Measurements from ENCODE around the gene EIF2D. TPM values are rescaled to one million over a fixed set of nuclear protein-coding genes. Genes with fewer than 3 reads are reported as not detected.
"Not testable (repeated sequence)": the region's sequence is repeated elsewhere in the genome, so short reads cannot be mapped to it uniquely, and the experiment has no call there.

EIF2D gene, protein sequence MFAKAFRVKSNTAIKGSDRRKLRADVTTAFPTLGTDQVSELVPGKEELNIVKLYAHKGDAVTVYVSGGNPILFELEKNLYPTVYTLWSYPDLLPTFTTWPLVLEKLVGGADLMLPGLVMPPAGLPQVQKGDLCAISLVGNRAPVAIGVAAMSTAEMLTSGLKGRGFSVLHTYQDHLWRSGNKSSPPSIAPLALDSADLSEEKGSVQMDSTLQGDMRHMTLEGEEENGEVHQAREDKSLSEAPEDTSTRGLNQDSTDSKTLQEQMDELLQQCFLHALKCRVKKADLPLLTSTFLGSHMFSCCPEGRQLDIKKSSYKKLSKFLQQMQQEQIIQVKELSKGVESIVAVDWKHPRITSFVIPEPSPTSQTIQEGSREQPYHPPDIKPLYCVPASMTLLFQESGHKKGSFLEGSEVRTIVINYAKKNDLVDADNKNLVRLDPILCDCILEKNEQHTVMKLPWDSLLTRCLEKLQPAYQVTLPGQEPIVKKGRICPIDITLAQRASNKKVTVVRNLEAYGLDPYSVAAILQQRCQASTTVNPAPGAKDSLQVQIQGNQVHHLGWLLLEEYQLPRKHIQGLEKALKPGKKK
- 39.8 and 44.9 TPM in 2 replicates for total RNA-seq

DNA sequence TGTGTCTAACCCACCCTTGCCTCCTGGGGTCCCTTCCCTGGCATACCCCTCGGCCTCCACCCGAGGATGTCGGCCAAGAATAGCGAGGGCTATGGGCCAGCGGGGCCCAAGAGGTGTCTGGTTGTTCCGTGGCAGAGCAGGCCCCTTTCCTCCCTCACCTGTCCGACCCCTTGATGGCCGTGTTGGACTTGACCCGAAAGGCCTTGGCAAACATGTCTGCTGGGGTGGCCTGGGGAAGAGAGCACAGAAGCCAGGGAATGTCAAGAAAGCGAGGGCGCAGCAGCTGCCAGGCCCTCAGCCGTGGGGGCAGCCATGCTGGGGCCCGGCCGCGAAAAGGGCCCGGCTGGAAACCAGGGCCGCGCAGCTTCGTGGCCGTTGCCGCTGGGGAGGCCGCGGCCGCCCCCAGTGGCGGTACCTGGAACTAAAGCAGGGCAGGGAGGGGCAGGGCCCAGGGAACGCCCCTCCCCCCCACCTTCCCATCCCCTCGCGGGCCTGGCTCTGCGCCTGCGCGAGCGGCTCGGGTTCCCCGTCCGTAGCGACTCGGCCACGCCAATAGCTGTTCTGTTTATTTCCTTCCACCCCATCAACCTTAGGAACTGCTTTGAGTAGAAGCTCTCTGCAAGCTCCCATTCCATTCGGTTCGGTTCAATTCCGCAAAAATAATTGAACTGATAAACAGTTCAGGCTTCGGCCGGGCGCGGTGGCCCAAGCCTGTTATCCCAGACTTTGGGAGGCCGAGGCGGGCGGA lies at the start of gene EIF2D:
Gene EIF2D, minus strand, starts transcription at position 337 of the 748 bp plus-strand sequence. Its CDS starts 123 bp downstream, at position 214.
- DNase-seq (ENCODE audit: extremely low read depth, low read depth, low spot score) = no peak

DNA sequence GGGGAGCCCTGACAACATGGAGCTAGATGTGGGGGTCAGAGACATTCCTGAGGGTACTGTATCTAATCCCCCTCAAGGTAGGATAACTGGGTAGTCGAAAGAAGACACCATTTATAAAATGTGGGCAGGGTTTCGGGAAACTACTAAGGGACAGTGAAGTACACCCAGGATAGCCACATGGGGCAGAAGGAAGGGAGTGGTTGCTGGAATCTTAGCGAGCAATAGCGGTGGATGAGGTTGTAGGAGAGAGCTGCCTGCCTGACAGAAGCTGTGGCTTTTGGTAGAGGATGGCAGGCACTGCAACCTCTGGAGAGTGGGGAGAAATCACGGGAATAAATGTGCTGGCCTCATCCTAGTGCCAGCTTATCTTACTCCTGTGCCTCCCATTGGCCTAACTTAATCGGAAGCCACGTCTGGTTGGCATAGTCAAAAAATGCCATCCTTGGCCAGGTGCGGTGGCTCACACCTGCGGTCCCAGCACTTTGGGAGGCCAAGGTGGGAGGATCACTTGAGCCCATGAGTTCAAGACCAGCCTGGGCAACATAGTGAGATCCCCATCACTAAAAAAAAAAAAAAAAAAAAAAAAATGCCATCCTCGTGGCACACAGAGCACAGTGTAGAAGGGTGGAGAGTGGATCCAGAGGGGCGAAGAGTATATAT lies 49.0 kb upstream of the EIF2D start:
- no peak for DNase-seq (ENCODE audit: extremely low read depth, low read depth, low spot score)

DNA sequence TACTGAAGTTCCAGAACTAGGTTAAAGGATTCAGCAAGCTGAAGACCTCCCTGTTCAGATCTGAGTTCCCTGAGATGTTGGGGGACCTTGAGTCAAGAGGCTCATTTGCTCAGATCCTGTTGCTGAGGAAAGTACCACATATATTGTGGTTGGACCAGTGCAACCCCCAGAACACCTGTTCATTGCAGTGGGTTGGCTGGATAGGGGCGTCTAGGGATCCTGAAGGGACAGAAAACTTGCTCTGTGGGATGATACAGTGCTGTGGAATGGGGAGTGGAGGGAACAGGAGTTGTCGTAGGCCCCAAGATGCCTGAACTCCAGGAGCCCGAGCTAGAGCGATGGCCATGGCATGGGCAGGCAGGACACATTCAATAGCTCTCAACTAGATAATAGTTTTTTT lies 47.9 kb upstream of the EIF2D start:
- DNase-seq (ENCODE audit: extremely low read depth, low read depth, low spot score) = no peak

DNA sequence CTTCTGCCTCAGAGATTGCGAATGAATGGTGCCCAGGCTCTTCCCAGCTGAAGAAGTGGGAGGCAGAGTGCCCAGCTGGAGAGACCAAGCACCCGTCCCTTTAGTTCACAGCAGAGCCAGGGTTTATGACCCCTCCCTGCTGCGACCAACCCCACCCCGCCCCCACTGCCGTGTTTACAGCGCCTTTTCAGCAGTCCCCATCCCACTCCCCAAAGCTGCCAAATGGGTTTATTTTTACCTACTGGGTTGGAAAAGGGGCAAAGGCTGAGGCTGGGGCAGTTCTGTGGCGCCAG lies 46.7 kb upstream of the EIF2D start:
- DNase-seq (ENCODE audit: extremely low read depth, low read depth, low spot score) = no peak

DNA sequence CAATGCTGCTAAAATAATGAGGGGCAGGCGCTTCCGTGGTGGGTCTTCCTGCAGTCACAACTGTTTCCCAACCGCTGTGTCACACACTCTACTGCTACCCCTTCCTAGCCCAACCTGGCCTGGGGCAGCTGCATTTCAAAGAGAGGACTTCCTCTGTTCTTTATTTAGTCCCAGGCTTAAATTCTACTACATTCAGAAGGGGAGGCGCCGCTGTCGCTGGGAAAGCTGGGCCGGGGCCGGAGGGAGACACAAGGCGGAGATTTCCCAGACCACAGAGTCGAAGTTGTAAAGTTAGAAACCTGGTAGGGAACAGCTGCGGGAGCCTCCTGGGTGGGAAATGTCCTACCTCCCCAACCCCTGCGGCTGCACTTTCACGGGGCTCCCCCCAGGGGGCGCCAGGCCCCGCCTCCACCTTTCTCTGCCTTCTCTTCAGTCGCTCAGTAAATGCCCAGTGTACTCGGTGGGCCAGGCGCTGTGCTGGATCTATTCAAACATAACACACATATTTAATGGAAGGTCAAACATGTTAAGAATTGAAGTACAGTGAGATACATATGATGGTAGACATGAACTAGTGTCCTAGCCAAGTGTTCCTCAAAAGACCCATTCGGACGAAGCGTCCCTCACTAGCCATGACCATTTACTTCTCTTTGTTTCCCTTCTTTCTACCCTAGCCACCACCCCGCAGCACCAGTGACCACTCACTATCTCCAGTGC lies 46.2 kb upstream of the EIF2D start:
- DNase-seq (ENCODE audit: extremely low read depth, low read depth, low spot score) = no peak

DNA sequence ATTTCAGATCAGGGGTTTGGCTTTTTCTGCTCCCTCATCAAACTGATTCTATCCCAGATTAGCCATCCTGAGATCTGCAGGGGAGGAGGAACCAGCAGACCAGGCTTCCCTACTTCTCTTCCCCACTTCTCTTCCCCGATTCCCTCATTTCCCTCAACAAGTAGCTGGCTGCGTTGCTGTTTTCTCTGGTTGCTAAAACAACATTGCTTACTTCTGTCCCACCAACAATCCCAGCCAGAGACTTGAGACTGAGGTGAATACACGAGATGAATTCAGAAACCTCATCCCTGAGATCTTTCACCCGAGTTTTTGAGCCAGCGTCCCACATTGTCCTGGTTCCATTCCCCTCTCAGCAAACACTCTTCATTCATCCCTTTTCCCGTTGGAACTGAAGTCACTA lies 45.5 kb upstream of the EIF2D start:
- DNase-seq (ENCODE audit: extremely low read depth, low read depth, low spot score) = no peak

DNA sequence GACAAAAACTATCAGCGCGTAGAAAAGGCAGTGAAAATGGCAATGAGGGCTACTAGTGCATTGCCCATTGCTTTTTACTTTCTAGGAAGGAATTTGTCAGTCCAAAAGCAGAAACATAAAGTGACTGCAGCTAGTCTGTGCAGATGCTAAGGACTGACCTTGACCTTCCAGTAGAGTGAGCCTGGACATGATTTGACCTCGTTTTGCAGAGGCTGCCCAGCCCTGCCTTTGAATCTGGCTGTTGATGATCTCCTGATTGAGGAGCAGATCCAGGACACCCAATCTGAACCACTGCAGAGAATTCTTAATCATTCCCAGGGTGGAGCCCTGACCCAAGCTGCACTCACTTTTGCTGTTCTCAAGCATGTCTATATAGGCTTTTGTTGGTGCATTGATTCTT lies 44.7 kb upstream of the EIF2D start:
- DNase-seq (ENCODE audit: extremely low read depth, low read depth, low spot score) = no peak

DNA sequence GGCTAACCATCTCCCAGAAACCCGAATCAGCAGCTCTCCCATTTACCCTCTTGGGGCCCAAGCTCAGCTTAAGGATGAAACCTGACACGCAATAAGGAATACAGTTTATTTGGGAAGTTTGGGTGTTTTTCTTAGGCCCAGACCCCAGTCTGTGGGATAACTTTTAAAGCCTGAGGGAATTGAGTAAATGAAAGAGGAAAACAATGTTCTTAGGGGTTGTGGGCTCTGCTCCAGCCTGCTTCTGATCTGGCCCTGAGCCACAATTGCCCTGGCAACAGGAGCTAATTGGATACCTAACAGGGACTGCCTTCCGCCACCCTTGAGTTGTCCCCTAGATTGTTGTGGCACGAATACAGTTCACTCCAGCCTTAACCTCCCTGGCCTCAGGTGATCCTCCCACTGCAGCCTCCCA lies 43.2 kb upstream of the EIF2D start:
- no peak for DNase-seq (ENCODE audit: extremely low read depth, low read depth, low spot score)

DNA sequence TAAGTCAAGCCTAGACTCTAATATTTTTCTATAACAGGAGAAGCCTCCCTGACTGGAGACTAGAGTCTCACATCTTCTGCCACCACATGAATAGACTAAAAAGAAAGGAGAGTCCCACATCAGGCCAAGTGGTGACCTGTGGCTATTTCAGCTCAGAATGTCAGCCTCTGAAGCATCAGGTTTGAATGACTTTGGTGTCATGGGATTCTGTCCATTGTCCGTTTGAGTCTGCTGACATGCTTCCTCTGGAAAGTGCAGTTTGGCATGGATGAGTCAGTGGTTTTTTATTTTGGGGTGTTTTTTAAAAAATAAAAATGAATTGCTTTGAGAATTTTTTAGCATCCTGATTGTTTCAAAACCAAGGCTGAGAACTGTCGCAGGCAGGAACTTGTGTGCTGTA lies 42.6 kb upstream of the EIF2D start:
- no peak for DNase-seq (ENCODE audit: extremely low read depth, low read depth, low spot score)

DNA sequence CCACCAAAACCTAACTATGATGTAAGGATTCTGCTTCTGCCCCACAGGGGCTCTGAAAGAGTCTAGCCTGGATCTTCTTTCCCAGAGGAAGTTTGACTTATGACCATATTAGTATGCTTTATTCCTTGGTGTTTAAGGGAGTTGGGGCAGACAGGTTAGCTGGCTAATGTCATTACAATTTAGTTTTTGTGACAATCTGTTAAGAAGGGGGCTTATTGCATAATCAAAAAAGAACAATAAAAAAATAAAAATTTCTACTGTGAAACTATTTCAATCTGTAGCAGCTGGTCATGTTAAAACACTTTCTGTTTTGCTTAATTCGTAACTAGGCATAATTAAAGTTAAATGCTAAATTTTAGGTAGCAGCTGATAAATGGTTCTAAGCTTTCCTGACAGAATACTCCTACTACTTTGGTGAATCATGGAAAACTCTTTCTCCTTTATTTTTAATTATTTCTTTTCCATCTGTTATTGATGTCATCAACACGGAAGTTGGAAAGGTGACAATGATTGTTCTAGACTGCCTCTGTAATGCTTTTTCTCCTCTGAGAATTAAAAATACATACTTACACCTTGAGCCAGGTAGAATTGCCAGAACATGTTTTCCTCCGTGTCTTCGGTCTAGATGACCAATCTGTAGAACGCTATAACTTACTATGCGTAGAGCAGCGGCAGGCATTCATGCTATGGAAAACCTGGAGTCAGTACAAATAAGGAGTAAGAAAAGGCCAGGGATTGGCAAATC lies 41.6 kb upstream of the EIF2D start:
- no peak for DNase-seq (ENCODE audit: extremely low read depth, low read depth, low spot score)

DNA sequence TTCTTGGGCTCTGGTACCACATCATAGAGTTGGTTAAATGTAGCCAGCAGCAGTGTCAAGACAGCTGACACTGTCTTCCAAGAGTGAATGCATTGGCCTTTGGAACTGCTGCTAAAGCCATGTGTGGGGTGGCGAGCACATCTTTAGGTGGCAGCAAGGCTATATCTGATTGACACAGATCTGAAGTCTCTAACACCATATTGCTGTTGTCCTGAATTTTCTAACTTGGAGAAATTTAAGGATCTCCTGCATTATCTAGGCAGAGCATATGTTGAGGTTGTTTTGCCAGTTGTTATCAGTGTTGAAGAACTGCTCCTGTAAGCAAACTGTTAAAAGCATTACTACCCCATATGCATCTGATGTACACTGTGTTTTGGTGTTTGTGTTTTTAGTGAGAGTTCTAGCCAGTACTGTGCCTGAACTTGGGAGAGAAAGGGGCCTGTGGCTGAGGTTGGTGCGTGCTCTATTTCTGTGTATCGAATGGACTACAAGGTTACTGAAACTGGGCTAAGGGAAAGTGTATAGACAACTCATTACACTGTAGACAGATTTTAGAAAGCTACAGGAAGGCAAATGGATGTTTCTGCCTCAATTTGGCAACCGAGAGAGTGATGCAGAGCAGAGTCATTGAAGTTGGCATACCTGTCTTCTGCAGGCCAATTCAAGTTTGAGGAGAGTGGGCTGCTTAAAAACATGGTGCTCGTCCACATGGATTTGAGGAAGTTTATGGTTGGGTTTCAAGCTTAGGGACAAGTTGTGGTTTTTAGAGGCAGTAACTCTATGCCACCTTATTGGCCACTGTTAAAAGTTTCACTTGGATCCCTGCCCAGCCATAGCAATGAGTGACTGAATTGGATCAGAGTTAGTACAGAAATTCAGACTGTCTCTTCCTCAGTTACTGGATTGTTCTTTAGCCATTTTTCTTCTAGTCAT lies 40.0 kb upstream of the EIF2D start:
- DNase-seq (ENCODE audit: extremely low read depth, low read depth, low spot score) = no peak

DNA sequence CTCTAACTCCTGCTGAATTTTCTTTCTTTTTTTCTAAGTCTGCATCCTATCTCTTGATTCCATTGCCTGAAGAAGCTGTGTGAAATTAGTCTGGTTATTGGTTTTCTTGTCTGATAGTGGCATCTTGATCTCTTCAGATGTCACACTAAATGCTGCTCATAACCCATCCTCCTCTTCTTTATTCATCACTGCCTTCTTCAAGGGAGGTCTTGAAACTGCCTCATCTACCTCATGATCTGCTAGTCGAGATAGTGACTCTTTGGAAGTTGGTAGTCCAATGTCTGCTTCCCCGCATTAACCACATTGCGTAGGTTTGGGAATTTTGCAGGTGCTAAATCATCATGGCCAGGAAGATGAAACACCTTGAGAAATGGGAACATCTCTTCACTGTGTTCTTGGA lies 38.7 kb upstream of the EIF2D start:
- no peak for DNase-seq (ENCODE audit: extremely low read depth, low read depth, low spot score)

DNA sequence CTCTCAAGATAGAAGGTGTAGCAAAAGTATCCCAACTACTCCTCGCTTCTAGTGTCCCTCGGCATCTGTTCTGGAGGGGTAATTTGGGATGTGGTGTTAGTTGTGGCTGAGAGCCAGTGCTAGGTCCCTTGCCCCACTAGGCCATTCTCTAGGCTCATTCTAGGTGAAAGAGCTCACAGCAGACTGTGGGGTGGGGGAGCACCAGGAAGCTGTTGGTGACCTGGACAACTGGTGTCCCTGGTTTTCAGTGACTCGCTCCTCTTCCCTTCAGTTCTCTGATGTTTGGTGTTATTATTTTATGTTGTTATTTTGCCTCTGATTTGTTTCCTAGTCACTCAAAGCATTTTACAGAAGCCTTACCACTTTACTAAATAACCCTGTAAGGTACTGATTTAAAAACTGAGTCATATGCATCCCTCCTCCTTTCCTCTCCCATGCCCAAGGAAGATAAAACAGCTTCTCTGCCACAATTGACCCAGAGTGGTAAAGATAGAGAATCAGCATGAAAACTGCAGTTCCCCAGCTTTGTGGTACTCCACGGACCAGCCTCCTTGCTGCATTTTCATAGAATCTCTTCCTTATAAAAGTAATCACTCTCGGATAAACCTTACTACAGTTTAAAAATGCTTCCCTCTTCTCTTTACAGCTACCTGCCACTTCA lies 37.1 kb upstream of the EIF2D start:
- no peak for DNase-seq (ENCODE audit: extremely low read depth, low read depth, low spot score)

DNA sequence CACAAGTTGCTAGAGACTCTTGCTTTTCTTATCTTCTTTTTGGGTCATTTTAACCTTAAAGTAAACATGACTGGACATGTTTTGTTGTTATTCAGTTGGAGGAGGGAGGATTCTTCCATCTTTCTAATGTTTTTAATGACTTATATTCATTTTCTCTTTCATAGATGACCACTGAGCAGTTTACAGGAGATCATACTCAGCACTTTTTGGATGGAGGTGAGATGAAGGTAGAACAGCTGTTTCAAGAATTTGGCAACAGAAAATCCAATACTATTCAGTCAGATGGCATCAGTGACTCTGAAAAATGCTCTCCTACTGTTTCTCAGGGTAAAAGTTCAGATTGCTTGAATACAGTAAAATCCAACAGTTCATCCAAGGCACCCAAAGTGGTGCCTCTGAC lies 35.0 kb upstream of the EIF2D start:
- no peak for DNase-seq (ENCODE audit: extremely low read depth, low read depth, low spot score)

DNA sequence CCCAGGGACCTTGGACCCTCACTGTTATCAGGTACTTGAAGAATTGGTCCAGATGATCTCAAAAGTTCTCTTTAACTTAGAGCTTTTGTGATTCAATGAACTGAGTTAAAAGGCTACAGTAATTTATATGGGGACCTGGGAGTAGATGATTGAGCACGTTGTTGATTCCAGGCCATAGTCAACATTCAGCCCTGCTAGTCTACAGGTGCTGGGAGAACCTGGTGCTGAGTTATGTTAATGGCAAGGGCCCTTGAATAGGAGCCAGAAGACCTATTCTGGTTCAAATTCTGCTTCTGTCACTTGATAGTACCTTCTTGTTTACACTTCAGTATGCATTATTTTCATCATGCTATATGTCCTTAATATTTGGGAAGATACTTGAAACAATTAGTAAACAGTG lies 34.2 kb upstream of the EIF2D start:
- DNase-seq (ENCODE audit: extremely low read depth, low read depth, low spot score) = no peak

DNA sequence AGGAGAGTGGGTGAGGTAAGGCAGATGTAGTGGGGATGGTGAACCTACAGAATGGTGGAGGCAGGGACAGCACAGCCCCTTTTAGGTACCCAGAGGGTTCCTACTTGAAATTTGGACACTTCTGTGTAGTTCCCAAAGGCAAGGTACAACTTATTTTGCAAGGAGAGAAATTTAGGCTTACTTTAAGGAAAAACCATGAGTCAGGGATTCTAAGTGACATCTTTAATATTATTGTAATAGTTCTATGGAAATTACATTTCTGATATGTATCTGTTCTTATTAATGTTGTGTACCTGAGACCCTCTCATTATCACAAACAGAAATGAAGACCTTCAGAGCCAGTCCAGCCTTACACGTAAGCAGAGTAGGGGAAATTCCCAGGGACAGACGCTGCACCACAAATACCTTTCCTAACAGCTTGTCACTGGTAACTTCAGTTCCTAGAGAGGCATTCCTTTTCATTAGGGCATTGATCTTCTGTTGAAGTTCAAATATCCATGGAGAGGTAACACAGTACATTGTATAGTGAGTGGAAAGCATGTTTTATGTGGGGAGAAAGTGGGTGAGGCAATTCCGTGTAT lies 30.9 kb upstream of the EIF2D start:
- DNase-seq (ENCODE audit: extremely low read depth, low read depth, low spot score) = no peak

DNA sequence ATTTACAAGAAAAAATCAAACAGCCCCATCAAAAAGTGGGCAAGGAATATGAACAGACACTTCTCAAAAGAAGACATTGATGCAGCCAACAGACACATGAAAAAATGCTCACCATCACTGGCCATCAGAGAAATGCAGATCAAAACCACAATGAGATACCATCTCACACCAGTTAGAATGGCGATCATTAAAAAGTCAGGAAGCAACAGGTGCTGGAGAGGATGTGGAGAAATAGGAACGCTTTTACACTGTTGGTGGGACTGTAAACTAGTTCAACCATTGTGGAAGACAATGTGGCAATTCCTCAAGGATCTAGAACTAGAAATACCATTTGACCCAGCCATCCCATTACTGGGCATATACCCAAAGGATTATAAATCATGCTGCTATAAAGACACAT lies 29.8 kb upstream of the EIF2D start:
- not testable (repeated sequence) for DNase-seq (ENCODE audit: extremely low read depth, low read depth, low spot score)

DNA sequence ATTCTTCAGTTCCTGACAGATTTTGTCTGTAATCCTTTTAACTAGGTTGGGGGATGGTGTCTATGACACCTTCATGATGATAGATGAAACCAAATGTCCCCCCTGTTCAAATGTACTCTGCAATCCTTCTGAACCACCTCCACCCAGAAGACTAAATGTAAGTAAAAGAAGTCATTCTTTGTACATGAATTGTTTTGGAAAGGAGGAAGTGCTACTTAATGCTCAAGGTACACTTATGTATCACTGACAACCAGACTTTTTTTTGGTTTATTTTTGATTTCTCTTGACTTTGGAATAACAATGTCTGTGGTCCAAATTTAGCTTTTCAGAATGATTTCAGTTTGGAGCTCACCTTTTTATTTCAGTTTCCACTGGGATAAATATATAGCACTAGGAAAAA lies 25.3 kb upstream of the EIF2D start:
- DNase-seq (ENCODE audit: extremely low read depth, low read depth, low spot score) = no peak

Measured in glomerular endothelial cell (primary cell).